ENCODE data around the gene TMEM130.

The TMEM130 gene

GRCh38 chr7:98908585-98908984 lies 38.8 kb upstream of the TMEM130 start:
- no peak overlapping the region for H3K4me3 ChIP-seq (ENCODE audit: low read depth, low read length)
- DNase-seq (ENCODE audit: low read depth, low spot score): no peak
- no peak for TF ChIP-seq CTCF (IDR thresholded peaks at IDR 0.05; ENCODE audit: low read depth, low read length)
- in situ Hi-C loops (cut with HindIII; ENCODE audit: low sequenced_read_pairs): no loop called here

DNA sequence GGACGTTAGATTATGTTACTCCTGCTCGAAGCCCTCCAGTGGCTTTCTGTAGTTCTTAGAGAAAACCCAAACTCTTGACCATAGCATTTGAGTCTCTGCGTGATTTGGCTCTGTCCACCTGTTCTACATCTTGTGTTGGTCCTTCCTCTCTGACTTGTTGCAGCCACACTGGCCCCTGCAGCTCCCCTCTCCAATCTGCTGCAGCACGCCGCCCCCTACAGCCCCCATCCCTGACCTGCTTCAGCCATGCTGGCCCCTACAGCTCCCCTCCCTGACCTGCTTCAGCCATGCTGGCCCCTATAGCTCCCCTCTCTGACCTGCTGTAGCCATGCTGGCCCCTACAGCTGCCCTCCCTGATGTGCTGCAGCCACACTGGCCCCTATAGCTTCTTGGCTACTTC lies 37.8 kb upstream of the TMEM130 start:
- TF ChIP-seq CTCF (IDR thresholded peaks at IDR 0.05; ENCODE audit: low read depth, low read length): no peak
- H3K4me3 ChIP-seq (ENCODE audit: low read depth, low read length): no peak overlapping the region
- DNase-seq (ENCODE audit: low read depth, low spot score): no peak
- in situ Hi-C loops (cut with HindIII; ENCODE audit: low sequenced_read_pairs): no loop called here

DNA sequence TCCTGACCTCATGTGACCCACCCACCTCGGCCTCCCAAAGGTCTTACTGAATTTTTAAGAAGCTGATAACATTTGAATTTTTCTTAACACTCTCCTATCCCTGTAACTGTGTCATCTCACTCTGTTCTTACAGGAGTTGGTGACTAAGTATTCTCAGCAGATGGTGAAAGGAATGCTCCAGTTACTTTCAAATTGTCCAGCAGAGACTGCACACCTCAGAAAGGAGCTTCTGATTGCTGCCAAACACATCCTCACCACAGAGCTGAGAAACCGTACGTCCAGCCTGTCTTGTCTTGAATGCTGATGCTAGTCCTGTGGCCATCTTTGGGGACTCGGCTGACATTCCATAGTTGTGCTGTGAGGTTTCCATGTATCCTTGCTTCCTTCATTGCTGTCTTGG lies 33.4 kb upstream of the TMEM130 start:
- in situ Hi-C loops (cut with HindIII; ENCODE audit: low sequenced_read_pairs): no loop called here
- TF ChIP-seq CTCF (IDR thresholded peaks at IDR 0.05; ENCODE audit: low read depth, low read length): no peak
- no peak overlapping the region for H3K4me3 ChIP-seq (ENCODE audit: low read depth, low read length)
- no peak for DNase-seq (ENCODE audit: low read depth, low spot score)

GRCh38 chr7:98902523-98902922 lies 32.7 kb upstream of the TMEM130 start:
- no peak for TF ChIP-seq CTCF (IDR thresholded peaks at IDR 0.05; ENCODE audit: low read depth, low read length)
- no peak overlapping the region for H3K4me3 ChIP-seq (ENCODE audit: low read depth, low read length)
- DNase-seq (ENCODE audit: low read depth, low spot score): no peak
- in situ Hi-C loops (cut with HindIII; ENCODE audit: low sequenced_read_pairs): no loop called here

GRCh38 chr7:98900815-98901214 lies 31.0 kb upstream of the TMEM130 start:
- no peak for TF ChIP-seq CTCF (IDR thresholded peaks at IDR 0.05; ENCODE audit: low read depth, low read length)
- in situ Hi-C loops (cut with HindIII; ENCODE audit: low sequenced_read_pairs): no loop called here
- H3K4me3 ChIP-seq (ENCODE audit: low read depth, low read length): no peak overlapping the region
- DNase-seq (ENCODE audit: low read depth, low spot score): no peak

- DNase-seq (ENCODE audit: low read depth, low spot score): no peak
- no peak for TF ChIP-seq CTCF (IDR thresholded peaks at IDR 0.05; ENCODE audit: low read depth, low read length)
- in situ Hi-C loops (cut with HindIII; ENCODE audit: low sequenced_read_pairs): no loop called here
- H3K4me3 ChIP-seq (ENCODE audit: low read depth, low read length): no peak overlapping the region
Observed at GRCh38 chr7:98899816-98900215, 30.0 kb upstream of the TMEM130 start.

GRCh38 chr7:98892609-98893008 lies 22.8 kb upstream of the TMEM130 start:
- no peak for TF ChIP-seq CTCF (IDR thresholded peaks at IDR 0.05; ENCODE audit: low read depth, low read length)
- DNase-seq (ENCODE audit: low read depth, low spot score): no peak
- no peak overlapping the region for H3K4me3 ChIP-seq (ENCODE audit: low read depth, low read length)
- in situ Hi-C loops (cut with HindIII; ENCODE audit: low sequenced_read_pairs): no loop called here
